ENCODE results near the gene CLEC2D. TPM values are rescaled to one million over a fixed set of nuclear protein-coding genes. Genes with fewer than 3 reads are reported as not detected.

CLEC2D gene
- total and polyA plus RNA-seq, 4 donors = 0.16 to 3.7 (median 3.0) TPM

- no peak for TF ChIP-seq REST (IDR thresholded peaks at IDR 0.05)
- TF ChIP-seq FOXA1 (IDR thresholded peaks at IDR 0.05) = no peak
- no peak for TF ChIP-seq GABPA (IDR thresholded peaks at IDR 0.05 in 1 of 2, conservative IDR thresholded peaks at IDR 0.05 in 1 of 2)
Measured at GRCh38 chr12:9717070-9717925, 47.8 kb downstream of the CLEC2D start (continued).

- no peaks in the 10 kb centered on the region for H3K36me3 ChIP-seq (ENCODE audit: control insufficient read depth in 4 of 4, insufficient read depth in 3 of 4, low read depth in 1 of 4, low read length in 3 of 4)
- no peak overlapping the region for H3K9ac ChIP-seq (ENCODE audit: low read depth in 1 of 2, low read length in 2 of 2)
- no peaks in the 10 kb centered on the region for H3K9me3 ChIP-seq (ENCODE audit: control insufficient read depth in 4 of 4, low read length in 3 of 4)
- H3K4me3 ChIP-seq (ENCODE audit: low read depth in 1 of 3, low read length in 3 of 3) = no peak overlapping the region
- TF ChIP-seq ATF3 (IDR thresholded peaks at IDR 0.05) (no peak), GABPA (IDR thresholded peaks at IDR 0.05 in 1 of 2, conservative IDR thresholded peaks at IDR 0.05 in 1 of 2) (no peak), CTCF (IDR thresholded peaks at IDR 0.05; ENCODE audit: low read depth, low read length, missing input control) (no peak), REST (IDR thresholded peaks at IDR 0.05) (no peak), FOXA1 (IDR thresholded peaks at IDR 0.05) (no peak), SP1 (IDR thresholded peaks at IDR 0.05) (no peak), NR2F2 (IDR thresholded peaks at IDR 0.05) (no peak), HNF4G (IDR thresholded peaks at IDR 0.05) (no peak), MAX (IDR thresholded peaks at IDR 0.05) (no peak), ZBTB33 (IDR thresholded peaks at IDR 0.05) (no peak), RXRA (IDR thresholded peaks at IDR 0.05) (no peak), RAD21 (IDR thresholded peaks at IDR 0.05) (no peak), JUND (IDR thresholded peaks at IDR 0.05) (no peak)
- no peaks in the 10 kb centered on the region for H3K4me1 ChIP-seq (ENCODE audit: control insufficient read depth in 4 of 4, insufficient read depth in 4 of 4, low read length in 3 of 4)
- 67% methylated on average over 7 of the region's 7 CpGs for WGBS
- H3K27me3 ChIP-seq (ENCODE audit: control insufficient read depth in 4 of 4, insufficient read depth in 4 of 4, low read length in 3 of 4) = peaks cover 0 to 5% (median under 1%) of the 10 kb centered on the region in 4 donors
- no peak for DNase-seq (ENCODE audit: low spot score)
- no peak overlapping the region for H3K27ac ChIP-seq (ENCODE audit: low read depth in 1 of 2, low read length in 2 of 2)
Measured at GRCh38 chr12:9718968-9719367, 49.5 kb downstream of the CLEC2D start.

Measured in liver (tissue), 9 donors.